GM19455 (cell line): ENCODE results near the gene ABCA13.
"Not testable (repeated sequence)": the region's sequence is repeated elsewhere in the genome, so short reads cannot be mapped to it uniquely, and the experiment has no call there.

Source experiments
- ATAC-seq: cut with Tn5 transposase; IDR thresholded peaks from one replicate; pipeline ENCODE4 v1.9.1; 2021; ENCODE audit not compliant: unreplicated experiment

The ABCA13 gene

DNA sequence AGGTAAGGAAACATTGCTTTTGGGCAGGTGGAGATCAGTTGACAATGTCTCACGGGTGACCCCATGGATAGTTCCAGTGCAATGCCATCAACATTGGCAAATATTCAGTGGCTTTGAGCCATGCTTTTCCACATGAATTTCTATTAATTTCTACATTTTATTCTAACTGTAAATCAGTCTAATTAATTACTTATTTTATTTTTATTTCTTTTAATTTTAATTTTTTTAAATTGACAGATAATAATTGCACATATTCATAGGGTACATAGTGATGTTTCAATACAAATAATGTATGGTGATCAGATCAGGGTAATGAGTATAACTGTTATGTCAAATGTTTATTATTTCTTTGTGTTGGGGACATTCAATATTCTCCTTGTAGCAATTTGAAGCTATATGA, 3.8 kb downstream of the ABCA13 start:
- ATAC-seq: no peak

DNA sequence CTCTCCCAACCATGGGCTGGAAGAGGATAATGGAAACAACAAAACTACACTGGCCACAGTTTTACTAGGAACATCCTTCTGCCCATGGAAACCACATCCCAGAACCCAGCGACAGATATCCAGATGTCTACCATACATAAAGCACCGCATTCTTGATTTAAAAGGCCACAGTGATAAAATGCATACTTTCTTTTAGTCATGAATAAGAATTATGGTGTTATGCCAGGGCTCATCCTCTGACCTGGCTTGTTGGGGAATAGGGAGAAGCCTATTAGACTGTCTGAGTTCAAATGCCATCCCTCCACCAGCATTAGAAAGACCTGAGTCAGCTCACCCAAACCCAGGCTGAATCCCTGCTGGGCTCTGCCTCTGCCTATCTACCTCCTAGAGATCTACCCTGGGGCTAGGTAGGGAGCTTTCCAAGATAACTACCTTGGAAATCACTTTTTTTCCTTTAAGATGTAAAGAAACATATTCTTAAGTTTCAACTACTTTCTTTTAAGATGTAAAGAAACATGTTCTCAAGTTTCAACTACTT, 5.2 kb downstream of the ABCA13 start:
- ATAC-seq: no peak

DNA sequence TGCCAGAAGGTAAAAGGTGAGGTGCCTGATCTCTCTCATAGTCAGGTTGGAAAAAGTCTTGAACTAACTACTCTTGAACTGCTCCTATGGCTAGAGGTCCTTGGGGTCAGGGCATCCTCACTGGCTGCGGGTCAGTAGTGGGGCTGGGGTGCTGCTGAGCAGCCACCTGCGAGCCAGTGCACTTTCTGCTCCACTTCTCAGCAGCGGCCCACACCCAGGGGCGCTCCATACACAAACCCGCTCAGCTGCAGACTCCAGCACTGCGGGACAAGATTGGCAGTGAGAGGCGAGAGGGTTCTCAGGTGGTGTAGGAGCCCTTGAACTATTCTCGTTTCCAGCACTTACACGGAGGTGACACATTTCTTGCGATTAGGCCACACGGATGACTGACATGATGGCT, 6.0 kb downstream of the ABCA13 start:
- no peak for ATAC-seq

DNA sequence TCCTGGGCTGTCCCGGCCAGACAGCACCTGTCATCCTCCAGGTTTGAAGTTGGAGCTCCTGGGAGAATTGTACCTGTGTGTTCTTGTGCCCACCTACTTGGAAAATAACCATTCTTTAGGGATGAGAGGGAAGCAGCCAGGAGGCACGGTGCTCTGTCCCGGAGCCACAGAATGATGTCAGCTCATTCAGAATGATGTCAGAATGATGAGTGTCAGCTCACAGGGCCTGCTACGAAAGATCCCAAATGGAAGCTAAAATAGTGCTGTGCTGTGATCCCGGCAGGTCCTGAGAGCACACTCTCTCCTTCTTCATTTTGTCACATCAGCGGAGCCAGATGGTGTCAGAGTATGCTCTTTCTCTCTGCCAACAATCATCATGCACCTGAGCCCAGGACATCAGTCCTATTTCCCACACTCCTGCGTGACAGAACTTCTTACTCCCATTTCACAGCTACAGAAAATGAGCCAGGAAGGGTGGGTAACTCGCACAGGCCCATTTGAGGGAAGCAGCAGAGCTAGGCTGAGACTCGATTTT, 8.3 kb downstream of the ABCA13 start:
- no peak for ATAC-seq

DNA sequence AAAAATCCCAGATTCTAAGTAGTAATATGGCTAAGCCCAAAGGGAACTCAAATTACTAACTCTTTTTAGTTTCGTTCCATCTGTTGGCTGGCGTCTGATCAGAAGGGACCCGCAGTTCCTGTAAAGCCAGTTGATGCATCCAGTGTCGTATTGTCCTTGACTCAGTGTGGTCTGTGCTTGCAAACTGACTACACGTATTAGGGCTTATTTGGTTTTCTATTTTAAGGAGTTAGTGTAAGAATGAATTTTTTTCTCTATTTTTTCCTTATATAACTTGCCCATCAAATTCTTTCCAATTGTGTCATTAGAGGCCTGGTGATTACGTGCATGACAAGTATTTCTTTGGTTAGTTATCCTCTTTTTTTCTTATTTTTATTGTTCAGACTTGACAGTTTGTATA, 9.7 kb downstream of the ABCA13 start:
- no peak for ATAC-seq

DNA sequence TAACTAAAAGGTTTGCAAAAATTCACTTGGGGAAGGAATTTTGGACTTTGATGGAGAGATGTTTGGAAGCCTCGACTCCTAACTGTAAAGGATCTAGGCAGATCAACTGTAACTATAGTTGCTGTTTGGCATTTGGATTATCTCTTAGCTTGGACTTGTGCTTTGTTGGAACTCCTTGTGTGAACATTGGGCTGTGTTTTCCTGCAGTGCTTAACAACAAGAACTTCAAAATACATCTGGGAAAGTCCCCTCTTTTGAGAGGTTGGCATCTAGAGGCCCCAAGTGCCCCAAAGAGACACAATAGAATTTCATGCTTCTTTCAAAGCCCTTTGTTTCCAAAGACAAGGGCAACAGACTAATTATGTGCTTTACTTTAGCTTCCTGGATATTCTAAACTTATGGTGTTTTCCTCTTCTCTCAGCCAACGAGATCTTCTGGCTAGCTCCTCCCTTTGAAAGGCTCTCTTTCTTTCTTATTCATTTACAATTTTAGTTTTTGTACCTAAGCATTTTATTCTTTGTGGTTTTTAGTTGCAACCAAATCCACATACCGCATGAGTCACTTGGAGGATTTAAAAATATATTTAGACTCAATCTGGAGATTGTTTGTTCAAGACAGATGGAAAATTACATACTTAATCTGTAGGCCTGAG, 11.6 kb downstream of the ABCA13 start:
- ATAC-seq: no peak

DNA sequence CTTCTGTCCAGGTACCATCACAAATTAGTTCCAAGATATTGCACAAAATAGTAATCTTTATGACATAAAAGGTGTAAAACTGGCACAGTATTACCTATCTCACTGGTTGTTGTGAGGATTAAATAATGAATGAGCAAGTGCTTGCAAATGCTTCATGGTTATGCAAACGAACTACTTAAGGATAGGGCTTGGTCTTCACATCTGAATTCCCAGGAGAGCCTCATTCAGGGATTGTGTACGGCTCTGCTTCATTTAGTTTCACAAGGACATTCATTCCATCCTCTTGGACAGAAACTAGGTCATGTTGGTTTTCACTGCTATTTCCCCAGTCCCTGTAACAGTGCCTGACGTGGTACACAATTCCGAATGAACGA, 12.1 kb downstream of the ABCA13 start:
- ATAC-seq: no peak

DNA sequence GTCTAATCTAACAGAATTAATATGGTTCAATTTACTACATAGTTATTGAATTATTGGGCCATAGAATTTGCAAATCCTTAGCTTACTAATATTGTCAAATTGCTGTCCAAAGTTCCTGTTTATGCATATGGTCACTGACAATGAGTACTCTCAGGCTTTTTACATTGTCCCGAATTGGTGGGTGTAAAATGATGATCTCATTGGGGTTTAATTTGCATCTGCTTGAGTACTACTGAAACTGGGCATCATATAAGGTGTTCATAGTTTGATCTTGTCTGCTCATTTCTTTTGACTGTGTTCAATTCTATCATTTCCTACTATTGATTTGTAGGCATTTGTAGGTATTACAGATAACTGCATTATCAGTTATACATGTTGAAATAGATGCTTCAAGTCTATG, 12.7 kb downstream of the ABCA13 start:
- ATAC-seq: no peak

DNA sequence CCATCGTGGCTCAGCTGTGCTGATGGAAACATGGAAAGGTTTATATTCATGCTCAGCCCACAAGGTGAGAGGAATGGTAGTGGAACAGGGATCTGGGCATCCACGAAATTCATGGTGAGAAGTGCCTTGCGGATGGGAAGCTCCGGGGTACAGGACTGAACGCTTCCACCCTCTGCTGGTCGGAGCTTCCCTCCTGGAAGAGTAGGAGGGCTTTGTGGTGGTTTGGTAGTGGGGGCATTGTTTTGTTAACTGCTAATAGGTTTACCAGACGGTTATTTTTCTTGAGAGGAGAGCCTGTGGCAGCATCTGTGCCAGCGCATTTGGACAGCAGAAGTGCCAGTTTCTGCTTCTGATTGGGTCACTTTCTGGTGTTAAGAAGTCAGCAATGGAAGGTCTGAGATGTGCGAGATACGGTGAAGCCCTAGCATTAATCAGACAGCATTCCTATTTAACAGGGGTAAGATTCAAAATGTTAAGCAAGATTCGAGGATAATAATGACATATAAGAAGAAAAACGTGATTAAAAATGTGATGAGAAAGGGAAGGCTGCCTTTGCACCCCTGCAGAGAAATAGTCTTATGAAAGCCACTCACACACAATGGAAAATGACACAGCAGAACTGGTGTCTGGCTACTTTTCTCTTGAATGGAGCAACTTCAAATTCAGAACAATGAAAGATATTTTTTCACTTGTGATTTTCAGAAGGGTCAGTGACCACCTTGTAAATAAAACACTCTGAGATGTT, 17.7 kb downstream of the ABCA13 start:
- ATAC-seq: no peak

DNA sequence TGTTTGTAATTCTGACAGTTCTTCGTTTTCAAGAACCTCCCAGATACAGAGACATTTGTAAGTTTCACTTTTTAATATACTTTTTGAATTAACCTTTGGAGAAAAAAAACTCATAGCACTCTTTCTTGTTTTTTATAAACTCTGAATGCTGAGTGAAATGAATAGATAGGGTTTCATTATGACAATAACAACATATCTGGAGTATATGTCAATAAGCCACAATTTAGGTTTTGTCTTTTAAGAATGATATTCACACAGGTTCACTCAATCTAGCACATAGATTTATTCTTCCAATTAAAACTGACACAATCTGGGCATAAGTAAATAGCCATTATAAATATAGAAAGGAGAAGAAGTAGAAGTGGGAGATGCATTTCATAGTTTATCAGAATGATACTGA, 21.7 kb downstream of the ABCA13 start:
- no peak for ATAC-seq

DNA sequence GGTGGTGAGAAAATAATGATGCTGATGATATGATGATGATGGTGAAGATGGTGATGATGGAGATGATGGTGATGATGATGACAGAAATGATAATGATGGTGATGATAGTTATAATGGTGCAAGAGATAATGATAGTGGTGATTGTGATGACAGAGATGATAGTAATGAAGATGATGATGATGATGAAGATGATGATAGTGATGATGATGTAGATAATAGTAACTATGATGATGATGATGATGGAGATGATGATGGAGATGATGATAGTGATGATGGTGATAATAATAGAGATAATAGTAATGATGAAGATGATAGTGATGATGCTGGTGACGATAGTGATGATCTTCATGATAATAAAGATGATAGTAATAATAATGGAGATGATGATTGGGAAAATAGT, 22.2 kb downstream of the ABCA13 start:
- no peak for ATAC-seq

DNA sequence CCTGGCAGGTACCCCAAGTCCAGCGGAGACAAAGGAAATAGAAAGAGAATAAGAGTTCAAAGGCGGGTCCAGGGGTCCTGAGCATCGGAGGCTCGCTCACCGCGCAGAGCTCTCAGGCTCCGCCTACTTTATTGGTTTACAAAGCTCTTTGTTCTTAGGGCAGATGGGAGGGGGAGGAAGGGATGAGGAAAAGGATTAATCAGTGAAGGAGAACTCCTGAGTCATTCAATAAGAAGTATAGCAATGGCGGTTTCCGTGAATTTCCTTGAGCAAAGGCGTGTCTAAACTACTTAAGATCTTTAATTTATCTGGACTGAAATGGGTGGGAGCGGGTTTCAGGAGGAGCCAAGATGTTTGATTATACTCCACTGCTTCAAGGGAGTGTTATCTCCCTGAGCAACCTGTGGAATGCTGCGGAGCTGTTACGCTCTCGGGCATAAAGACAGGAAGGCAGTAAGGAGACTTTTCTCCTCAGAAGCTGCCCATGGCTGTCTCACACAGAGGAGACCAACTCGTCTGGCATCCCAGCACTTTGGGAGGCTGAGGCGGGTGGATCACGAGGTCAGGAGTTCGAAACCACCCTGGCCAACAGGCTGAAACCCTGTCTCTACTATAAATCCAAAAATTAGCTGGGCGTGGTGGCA, 29.8 kb downstream of the ABCA13 start:
- not testable (repeated sequence) for ATAC-seq

DNA sequence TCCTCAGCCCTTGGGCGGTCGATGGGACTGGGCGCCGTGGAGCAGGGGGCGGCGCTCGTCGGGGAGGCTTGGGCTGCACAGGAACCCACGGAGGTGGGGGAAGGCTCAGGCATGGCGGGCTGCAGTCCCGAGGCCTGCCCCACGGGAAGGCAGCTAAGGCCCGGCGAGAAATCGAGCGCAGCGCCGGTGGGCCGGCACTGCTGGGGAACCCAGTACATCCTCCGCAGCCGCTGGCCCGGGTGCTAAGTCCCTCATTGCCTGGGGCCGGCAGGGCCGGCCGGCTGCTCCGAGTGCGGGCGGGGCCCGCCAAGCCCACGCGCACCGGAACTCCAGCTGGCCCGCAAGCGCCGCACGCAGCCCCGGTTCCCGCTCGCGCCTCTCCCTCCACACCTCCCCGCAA, 31.7 kb downstream of the ABCA13 start:
- ATAC-seq: not testable (repeated sequence)

DNA sequence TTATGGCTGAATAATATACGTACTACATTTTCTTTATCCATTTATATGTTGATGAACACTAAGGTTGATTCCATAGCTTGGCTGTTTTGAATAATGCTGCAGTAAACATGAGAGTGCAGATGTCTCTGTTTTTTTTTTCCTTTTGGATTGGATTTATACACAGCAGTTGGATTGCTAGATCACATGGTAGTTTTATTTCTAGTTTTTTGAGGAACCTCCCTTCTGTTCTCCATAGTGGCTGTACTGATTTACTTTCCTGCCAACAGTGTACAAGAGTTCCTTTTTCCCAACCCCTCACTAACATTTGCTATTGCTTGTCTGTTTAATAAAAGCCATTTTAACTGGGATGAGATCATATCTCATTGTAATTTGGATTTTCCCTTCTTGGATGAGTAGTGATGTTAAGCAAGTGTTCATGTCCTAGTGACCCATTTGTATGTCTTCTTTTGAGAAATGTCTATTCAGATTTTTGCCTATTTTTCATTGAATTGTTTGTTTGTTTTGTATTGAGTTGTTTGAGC, 36.0 kb downstream of the ABCA13 start:
- no peak for ATAC-seq

DNA sequence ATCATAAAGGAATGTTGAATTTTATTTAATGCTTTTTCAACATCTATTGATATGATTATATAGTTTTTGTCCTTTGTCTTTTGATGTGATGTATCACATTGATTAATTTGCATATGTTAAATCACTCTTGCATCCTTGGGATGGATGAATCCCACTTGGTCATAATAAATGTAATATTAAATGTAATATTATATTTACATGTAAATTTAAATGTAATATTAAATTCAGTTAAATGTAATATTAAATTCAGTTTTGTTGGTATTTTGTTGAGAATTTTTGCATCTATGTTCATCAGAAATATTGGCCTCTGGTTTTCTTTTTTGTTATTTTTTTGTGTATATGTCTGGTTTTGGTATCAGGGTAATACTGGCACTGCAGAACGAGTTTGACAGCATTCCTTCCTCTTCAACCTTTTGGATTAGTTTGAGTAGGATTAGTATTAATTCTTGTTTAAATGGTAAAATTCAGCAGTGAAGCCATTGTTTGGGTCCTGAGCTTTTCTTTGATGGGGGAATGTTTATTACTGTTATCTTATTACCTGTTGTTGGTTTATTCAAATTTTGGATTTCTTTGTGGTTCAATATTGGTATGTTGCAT, 37.8 kb downstream of the ABCA13 start:
- no peak for ATAC-seq

DNA sequence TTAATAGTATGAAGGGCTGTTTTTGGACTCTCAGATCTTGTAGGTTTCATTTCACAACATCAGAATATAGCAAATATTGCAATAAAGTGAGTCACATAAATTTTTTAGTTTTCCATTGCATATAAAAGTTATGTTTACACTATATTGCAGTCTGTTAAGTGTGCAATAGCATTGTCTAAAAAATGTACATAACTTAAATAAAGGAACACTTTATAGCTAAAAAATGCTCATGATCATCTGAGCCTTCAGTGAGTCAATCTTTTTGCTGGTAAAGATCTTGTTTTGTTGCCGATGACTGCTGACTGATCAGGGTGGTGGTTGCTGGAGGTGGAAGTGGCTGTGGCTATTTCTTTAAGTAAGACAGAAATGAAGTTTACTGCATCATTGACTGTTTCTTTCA, 42.0 kb downstream of the ABCA13 start:
- no peak for ATAC-seq

DNA sequence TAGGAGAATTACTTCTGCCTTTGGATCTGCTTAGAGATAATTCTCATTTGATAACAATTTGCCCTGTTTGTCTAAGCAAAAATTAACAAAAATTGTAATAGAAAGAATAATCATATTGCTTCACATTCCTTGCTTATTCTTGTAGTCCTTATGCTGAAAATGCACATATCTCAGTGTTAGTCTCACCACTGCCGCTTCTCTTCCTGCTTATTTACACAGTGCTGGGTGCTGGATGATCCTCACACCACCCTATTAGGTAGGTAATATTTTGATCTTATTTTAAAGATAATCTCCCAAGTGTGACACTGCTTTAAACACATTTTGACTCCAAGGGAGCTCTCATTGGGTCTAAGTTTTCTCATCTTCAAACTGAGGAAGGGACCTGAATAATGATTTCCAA, 46.0 kb downstream of the ABCA13 start:
- ATAC-seq: no peak

DNA sequence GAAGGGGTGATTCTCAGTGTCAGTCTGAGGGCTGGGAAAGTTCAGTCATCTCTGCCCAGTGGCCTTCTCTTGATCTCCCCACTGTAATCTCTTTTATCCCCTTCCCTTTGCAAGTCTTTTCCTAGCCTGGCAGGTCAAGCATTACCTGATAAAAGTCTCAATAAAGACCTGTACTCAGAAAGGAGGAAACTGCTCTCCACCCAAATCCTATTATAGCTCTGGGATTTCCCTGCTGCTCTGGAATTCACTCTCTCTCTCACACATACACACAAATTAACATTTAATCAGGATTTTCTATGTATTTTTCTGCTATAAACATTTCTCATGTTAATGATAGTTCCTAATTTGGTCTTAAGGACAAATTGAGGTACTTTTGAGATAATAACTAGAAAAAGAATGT, 46.5 kb downstream of the ABCA13 start:
- ATAC-seq: no peak

DNA sequence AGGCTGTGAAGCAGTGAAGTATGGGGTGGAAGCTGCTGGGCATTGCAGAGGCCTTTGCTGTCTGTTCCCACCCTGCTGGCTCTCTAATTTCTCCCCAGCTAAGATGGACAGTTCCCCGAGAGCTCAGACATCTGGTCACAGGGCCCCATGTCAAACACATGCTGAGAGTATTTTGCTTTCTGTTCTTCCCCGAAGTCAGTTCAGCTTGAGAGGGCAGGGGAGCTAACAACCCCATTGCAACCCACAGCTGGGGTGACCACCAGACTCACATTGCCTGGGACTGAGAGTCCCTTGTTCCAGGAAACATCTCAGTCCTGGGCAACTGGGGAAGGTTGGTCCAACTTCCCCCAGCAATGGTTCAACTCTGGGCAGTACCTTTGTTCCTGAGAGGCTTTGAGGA, 52.8 kb downstream of the ABCA13 start:
- no peak for ATAC-seq

DNA sequence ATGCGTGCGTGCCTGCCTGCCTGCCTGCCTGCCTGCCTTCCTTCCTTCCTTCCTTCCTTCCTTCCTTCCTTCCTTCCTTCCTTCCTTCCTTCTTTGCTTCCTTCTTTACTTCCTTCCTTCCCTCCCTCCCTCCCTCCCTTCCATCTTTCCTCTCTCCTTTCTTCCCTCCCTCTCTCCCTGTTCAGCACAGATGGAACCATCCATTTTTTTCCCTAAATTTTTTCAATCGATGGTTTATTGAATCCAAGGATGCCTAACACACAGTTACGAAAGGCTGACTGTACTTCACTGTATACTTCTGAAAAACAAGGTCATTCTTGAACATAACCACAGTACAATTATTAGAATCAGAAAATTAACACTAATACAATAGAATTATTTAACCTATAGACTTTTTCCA, 53.8 kb downstream of the ABCA13 start:
- no peak for ATAC-seq

DNA sequence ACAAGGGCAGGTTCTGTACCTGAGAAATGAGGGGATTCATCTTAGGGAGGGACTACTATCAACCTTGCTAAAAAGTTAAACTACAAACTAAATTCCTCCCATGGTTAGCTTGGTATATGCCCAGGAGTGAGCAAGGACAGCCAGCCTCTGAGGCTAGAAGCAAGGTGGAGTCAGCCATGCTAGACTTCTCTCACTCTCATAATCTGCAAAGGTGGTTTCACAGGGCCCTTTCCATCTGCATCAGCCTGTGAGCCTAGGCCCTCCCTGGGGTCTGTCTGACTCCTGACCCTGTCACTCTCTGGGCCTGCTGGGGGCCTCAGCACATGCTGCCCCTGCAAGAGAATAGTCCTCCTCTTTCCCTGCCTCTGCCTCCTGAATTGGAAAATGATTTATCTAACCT, 66.1 kb downstream of the ABCA13 start:
- no peak for ATAC-seq
